Tongue (tissue), 2 donors: Measurements from ENCODE around the gene SOX10. TPM values are rescaled to one million over a fixed set of nuclear protein-coding genes. Genes with fewer than 3 reads are reported as not detected.
"Not testable (repeated sequence)": the region's sequence is repeated elsewhere in the genome, so short reads cannot be mapped to it uniquely, and the experiment has no call there.

Source experiments
- DNase-seq: peaks from one replicate; pipeline ENCODE4 v3.0.0-alpha.2; 2015
- total RNA-seq: library from RNA; depleted of rRNA; stranded (reverse); fragments of >200 nt; gene quantifications from one replicate; pipeline ENCODE4 v1.2.3, GENCODE V29; 2014

SOX10 gene
- total RNA-seq, 1 donor from 2014 or later: 14.9 TPM

GRCh38 chr22:37985751-37986281, 1.5 kb upstream of the SOX10 start:
- DNase-seq: no peak

- no peak for DNase-seq
These were observed 763 bp upstream of the SOX10 start for GRCh38 chr22:37985050-37985585.

- DNase-seq: no peak
These were observed 1.2 kb downstream of the SOX10 start for GRCh38 chr22:37982938-37983859.

- DNase-seq: no peak
These were observed 2.1 kb downstream of the SOX10 start for GRCh38 chr22:37982151-37982785.

- no peak for DNase-seq
These were observed 2.9 kb downstream of the SOX10 start for GRCh38 chr22:37981282-37982011.

- no peak for DNase-seq
These were observed 4.6 kb downstream of the SOX10 start for GRCh38 chr22:37979782-37980181.

- DNase-seq: no peak
These were observed 7.8 kb downstream of the SOX10 start for GRCh38 chr22:37976547-37976946.

- not testable (repeated sequence) for DNase-seq
These were observed 8.3 kb downstream of the SOX10 start for GRCh38 chr22:37976022-37976421.

GRCh38 chr22:37975153-37975552, 9.2 kb downstream of the SOX10 start:
- no peak for DNase-seq

- no peak for DNase-seq
These were observed 10.8 kb downstream of the SOX10 start for GRCh38 chr22:37973271-37974170.

GRCh38 chr22:37972527-37972926, 11.8 kb downstream of the SOX10 start:
- peak; percentile 81 for DNase-seq

- DNase-seq: no peak
These were observed 12.6 kb downstream of the SOX10 start for GRCh38 chr22:37971475-37972434.

GRCh38 chr22:37970864-37971263, 13.5 kb downstream of the SOX10 start:
- DNase-seq: no peak

- DNase-seq: no peak
These were observed 15.7 kb downstream of the SOX10 start for GRCh38 chr22:37968452-37969251.

- DNase-seq: no peak
These were observed 16.5 kb downstream of the SOX10 start for GRCh38 chr22:37967637-37968451.

GRCh38 chr22:37967147-37967546, 17.2 kb downstream of the SOX10 start:
- no peak for DNase-seq

GRCh38 chr22:37965940-37966664, 18.3 kb downstream of the SOX10 start:
- no peak for DNase-seq

- DNase-seq: no peak
These were observed 23.3 kb downstream of the SOX10 start for GRCh38 chr22:37961062-37961461.
